Brain microvascular endothelial cell (primary cell): ENCODE data around the gene DNLZ.

Source experiments
- DNase-seq: peaks from one replicate; pipeline ENCODE4 v3.0.0-alpha.2; 2020
- H3K27ac ChIP-seq: fragments of 250-450 bp; sonication (Bioruptor Pico); 2 replicates; pipeline ENCODE4 v1.5.1; 2020; ENCODE audit warnings: mild to moderate bottlenecking, moderate library complexity
- H3K27me3 ChIP-seq: fragments of 250-450 bp; sonication (Bioruptor Pico); replicated peaks from 2 replicates; pipeline ENCODE4 v1.5.1; 2020; ENCODE audit warnings: mild to moderate bottlenecking
- H3K36me3 ChIP-seq: fragments of 250-450 bp; sonication (Bioruptor Pico); replicated peaks from 2 replicates; pipeline ENCODE4 v1.5.1; 2020; ENCODE audit warnings: mild to moderate bottlenecking
- H3K4me3 ChIP-seq: 2 replicates; pipeline ENCODE4 v1.5.1; 2011; ENCODE audit warnings: low read depth, mild to moderate bottlenecking, control low read depth, low read length, moderate library complexity
- CTCF ChIP-seq: IDR thresholded peaks from 2 replicates; pipeline ENCODE4 v1.5.1; 2011; ENCODE audit warnings: low read depth, mild to moderate bottlenecking, moderate library complexity, low read length, control low read depth, inconsistent platforms; ENCODE audit errors: missing control alignments
- in situ Hi-C: cut with HindIII; loops from 2 replicates; pipeline ENCODE4 v1.10.0; 2017; ENCODE audit warnings: low sequenced_read_pairs, low pct_ligation_motif_present

The DNLZ gene

DNA sequence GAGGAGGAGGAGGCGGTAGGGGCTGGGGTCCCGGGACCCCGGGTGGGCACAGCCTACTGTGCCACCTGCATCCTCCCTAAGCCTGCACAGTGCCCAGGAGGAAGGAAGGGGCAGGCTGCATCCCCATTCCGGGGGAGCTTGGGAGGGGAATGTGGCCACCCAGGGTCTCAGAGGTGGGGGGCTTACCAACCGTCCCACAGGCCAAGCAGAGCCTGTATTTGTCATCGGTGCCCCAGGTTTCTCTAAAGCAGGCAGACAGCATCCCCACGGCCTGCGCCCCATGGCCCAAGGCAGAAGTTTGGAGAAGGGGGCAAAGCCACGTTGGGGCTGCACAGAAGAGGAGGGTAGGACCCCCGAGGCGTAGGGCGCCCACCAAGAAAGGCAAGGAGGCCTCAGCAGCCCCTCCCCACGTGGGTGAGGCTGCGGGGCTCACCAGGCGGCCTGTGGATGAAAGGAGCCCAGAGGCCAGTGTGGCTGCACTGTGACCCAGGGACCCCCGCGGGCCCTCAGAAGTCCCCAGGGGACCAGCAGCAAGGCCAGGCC is 36.7 kb downstream of the DNLZ start:
- no peak for DNase-seq

GRCh38 chr9:136326061-136326760 is 37.3 kb downstream of the DNLZ start:
- Histone ChIP-seq H3K27ac (peak overlapping the region; percentile 68), H3K36me3 (no peaks in the 10 kb centered on the region), H3K4me3 (no peak overlapping the region), H3K27me3 (no peaks in the 10 kb centered on the region)
- in situ Hi-C loops = no loop called here
- no peak for TF ChIP-seq CTCF
- DNase-seq = peak; percentile 34

More for the DNA sequence above, 36.7 kb downstream of the DNLZ start:
- Histone ChIP-seq H3K27ac (peak overlapping the region; percentile 68), H3K4me3 (peak overlapping the region; percentile 33), H3K36me3 (no peaks in the 10 kb centered on the region), H3K27me3 (no peaks in the 10 kb centered on the region)
- in situ Hi-C loops = no loop called here
- no peak for TF ChIP-seq CTCF

GRCh38 chr9:136325358-136325757 is 38.2 kb downstream of the DNLZ start:
- Histone ChIP-seq H3K36me3 (no peaks in the 10 kb centered on the region), H3K27ac (no peak overlapping the region), H3K27me3 (no peaks in the 10 kb centered on the region), H3K4me3 (no peak overlapping the region)
- in situ Hi-C loops = no loop called here
- no peak for TF ChIP-seq CTCF
- DNase-seq = no peak

DNA sequence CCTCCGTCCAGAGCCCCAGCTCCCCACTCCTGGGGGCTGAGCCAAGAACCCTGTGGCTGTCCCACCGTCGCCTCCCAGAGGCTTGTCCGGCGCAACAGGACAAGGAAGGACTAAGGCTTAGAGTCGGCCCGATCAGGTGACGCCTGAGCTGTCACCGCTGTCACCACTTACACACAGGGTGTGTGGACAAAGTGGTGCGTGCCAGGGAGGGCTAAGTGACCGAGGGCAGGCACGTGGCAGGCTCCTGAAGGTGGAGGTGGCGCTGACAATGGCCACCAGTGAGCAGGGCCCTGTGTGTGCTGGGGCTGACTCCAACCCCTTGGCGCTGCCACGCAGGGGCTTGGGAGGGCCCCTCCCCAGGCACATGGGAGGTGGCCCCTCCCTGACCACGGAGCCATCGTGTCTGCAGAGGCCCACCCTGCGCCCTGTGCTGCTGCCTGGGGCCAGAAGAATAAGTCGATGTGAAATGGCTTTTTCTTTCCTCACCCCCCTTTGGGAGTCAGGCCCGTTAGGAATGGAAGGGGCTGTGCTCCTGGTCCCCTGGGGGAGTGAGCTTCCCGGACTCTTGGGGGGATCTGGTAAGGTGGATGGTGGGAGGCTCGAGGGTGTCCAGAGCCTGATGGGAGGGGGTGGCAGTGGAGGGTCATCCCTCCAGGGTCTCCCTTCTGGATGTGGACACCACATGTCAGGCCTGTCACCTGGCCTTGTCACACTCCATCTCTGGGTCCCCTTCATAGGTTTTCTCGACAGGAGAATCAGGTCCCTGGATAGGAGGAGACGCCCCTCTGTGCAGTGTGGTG is 38.8 kb downstream of the DNLZ start:
- H3K4me3 ChIP-seq = no peak overlapping the region
- no peak for TF ChIP-seq CTCF
- H3K27ac ChIP-seq = no peak overlapping the region
- no peaks in the 10 kb centered on the region for H3K27me3 ChIP-seq
- in situ Hi-C loops = no loop called here
- DNase-seq = no peak
- H3K36me3 ChIP-seq = no peaks in the 10 kb centered on the region

- H3K27ac ChIP-seq = no peak overlapping the region
- no peak overlapping the region for H3K4me3 ChIP-seq
- no peaks in the 10 kb centered on the region for H3K36me3 ChIP-seq
- in situ Hi-C loops = no loop called here
- no peak for DNase-seq
- no peak for TF ChIP-seq CTCF
- no peaks in the 10 kb centered on the region for H3K27me3 ChIP-seq
Observed at GRCh38 chr9:136323371-136323789, 40.2 kb downstream of the DNLZ start.
